IMR-90 (cell line): ENCODE data around the gene LMTK2.

Experiments used
- CEBPB ChIP-seq: IDR thresholded peaks from 2 replicates; pipeline ENCODE4 v1.6.1; 2012; ENCODE audit warnings: low read depth, low read length, improper control_type of control experiment
- CTCF ChIP-seq: conservative IDR thresholded peaks from 2 replicates; pipeline ENCODE4 v1.5.1; 2012; ENCODE audit warnings: mild to moderate bottlenecking, low read depth, low read length, improper control_type of control experiment
- MAZ ChIP-seq: IDR thresholded peaks from 2 replicates; pipeline ENCODE4 v1.6.1; 2012; ENCODE audit warnings: low read depth, mild to moderate bottlenecking, low read length, improper control_type of control experiment, moderate library complexity, borderline replicate concordance
- MXI1 ChIP-seq: IDR thresholded peaks from 2 replicates; pipeline ENCODE4 v1.6.1; 2012; ENCODE audit warnings: low read depth, mild to moderate bottlenecking, low read length, moderate library complexity, borderline replicate concordance
- POLR2A ChIP-seq: IDR thresholded peaks from 2 replicates; pipeline ENCODE4 v1.6.1; 2012; ENCODE audit warnings: mild to moderate bottlenecking, low read depth, low read length
- RCOR1 ChIP-seq: IDR thresholded peaks from 2 replicates; pipeline ENCODE4 v1.6.1; 2012; ENCODE audit warnings: mild to moderate bottlenecking, low read length, improper control_type of control experiment; ENCODE audit not compliant: insufficient replicate concordance
- SMC3 ChIP-seq: fragments of 150-350 bp; IDR thresholded peaks from 2 replicates; pipeline ENCODE4 v1.6.1; 2016; ENCODE audit warnings: low read depth, mild to moderate bottlenecking, antibody characterized with exemption, low read length, moderate library complexity

- no peak for TF ChIP-seq CTCF
- TF ChIP-seq MAZ = no peak
- TF ChIP-seq SMC3 = no peak
- no peak for TF ChIP-seq CEBPB
- TF ChIP-seq MXI1 = no peak
- TF ChIP-seq POLR2A = no peak
- TF ChIP-seq RCOR1 = no peak
Measured at GRCh38 chr7:98244871-98245270, 138.2 kb downstream of the LMTK2 start.
